HG03457 (cell line): Measurements from ENCODE around the gene PCNA.

Source experiments
- ATAC-seq: cut with Tn5 transposase; IDR thresholded peaks from one replicate; pipeline ENCODE4 v1.9.1; 2021; ENCODE audit warnings: moderate number of reproducible peaks; ENCODE audit not compliant: unreplicated experiment

The PCNA gene

DNA sequence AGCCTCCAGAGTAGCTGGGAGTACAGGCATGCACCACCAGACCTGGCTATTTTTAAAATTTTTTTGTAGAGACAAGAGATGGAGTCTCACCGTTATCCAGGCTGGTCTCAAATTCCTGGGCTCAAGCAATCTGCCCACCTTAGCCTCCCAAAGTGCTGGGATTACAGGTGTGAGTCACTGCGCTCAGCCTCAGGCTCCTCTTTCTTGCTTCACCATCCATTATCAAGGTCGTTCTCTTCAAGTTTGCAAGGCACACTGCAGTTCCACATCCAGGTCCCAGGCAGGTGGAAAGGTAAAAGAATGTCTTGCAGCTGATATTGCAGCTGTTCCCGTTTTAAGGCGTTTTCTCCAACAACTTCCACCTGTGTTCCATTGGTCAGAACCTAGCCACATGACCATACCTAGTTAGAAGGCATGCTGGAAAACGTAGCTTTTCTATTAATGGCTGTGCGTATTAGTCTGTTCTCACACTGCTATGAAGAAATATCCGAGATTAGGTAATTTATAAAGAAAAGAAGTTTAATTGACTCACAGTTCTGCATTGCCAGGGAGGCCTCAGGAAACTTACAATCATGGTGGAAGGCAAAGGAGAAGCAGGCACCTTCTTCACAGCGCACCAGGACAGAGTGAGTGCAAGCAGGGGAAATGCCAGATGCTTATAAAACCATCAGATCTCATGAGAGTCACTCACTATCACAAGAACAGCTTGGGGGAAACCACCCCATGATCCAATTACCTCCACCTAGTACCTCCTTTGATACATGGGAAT is 51.7 kb downstream of the PCNA start:
- no peak for ATAC-seq

DNA sequence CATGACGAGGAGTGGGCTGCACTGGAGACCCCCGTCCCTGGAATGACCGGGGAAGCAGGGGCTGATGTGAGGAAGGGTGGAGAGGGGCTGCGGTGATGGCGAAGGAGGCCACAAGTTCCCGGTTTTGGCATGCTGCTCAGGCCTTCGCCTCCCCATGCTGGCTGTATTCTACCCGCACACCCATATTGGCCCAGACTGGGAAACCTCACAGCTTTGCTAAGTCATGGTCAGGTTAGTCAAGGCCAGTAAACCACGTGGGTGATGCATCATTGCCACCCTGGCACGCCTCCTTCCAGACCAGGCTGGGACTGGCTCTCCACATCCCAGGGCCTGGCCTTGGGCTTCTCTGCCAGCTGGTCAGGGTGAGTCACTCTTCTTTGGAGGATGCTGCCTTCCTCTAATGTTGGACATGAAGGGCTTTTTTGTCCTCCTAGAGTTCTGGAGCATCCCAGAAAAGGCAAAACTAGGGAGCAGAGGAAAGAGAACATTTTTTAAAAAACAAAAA is 53.8 kb downstream of the PCNA start:
- no peak for ATAC-seq

DNA sequence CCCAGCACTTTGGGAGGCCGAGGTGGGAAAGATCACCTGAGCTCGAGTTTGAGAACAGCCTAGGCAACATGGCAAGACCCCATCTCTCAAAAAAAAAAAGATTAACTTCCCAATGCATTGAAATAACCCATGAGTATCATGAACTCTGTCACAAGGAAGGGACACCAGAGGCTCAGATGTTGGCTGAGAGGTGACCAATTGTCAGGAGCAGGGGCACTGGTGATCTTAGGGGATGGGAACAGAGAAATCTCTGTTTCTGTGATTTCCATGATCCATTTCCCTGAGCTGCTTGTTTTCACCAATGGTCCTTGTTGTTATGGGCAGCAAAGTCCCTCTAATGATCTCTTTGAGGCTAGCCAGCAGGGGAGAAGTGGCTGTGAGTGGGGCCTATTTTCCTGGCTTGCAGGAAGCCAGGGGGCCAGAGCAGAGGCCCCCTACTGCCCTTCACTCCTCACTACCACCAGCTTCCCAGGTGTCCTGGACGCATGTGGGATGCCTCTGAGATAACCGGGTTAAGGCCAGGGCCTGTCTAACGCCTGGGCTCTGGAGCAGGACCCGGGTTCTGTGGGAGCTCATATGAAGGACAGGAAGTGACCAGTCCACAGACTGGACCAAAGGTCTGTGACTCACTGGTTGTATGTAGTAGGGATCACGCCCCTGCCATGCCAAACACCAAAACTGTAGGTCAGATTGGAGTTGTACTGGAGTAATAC is 54.4 kb downstream of the PCNA start:
- no peak for ATAC-seq
